Chondrocyte (in vitro differentiated cells): ENCODE data around the gene NTRK2. TPM values are rescaled to one million over a fixed set of nuclear protein-coding genes. Genes with fewer than 3 reads are reported as not detected.

Source experiments
- DNase-seq: peaks from one replicate; pipeline ENCODE4 v3.0.0; 2021; ENCODE audit warnings: mixed read lengths, low spot score
- H3K27ac Mint-ChIP-seq: one replicate; pipeline ENCODE4 v1.8.0; 2021; ENCODE audit warnings: mild to moderate bottlenecking, moderate library complexity, mixed read lengths; ENCODE audit not compliant: unreplicated experiment
- H3K27me3 Mint-ChIP-seq: 2 replicates; pipeline ENCODE4 v1.8.0; 2021; ENCODE audit warnings: low read depth, mixed read lengths
- H3K36me3 Mint-ChIP-seq: 2 replicates; pipeline ENCODE4 v1.8.0; 2021; ENCODE audit warnings: low read depth, mixed read lengths
- H3K4me1 Mint-ChIP-seq: 2 replicates; pipeline ENCODE4 v1.8.0; 2021; ENCODE audit warnings: low read depth, mild to moderate bottlenecking, mixed read lengths
- H3K4me3 Mint-ChIP-seq: one replicate; pipeline ENCODE4 v1.8.0; 2021; ENCODE audit warnings: mild to moderate bottlenecking, moderate library complexity, mixed read lengths; ENCODE audit not compliant: unreplicated experiment
- H3K9me3 Mint-ChIP-seq: 2 replicates; pipeline ENCODE4 v1.8.0; 2021; ENCODE audit warnings: low read depth, mixed read lengths
- total RNA-seq: library from RNA; stranded (reverse); gene quantifications from 3 replicates; pipeline ENCODE4 v1.2.1, GENCODE V29; 2021
- TF ChIP-seq, protein P1 (sequence below): fragments of 200-600 bp; sonication (generic); IDR thresholded peaks from 2 replicates; pipeline ENCODE4 v1.5.0; 2021; ENCODE audit warnings: antibody characterized with exemption, mild to moderate bottlenecking, moderate library complexity

The NTRK2 gene
- total RNA-seq, 1 donor from 2014 or later: 40.0 TPM

DNA sequence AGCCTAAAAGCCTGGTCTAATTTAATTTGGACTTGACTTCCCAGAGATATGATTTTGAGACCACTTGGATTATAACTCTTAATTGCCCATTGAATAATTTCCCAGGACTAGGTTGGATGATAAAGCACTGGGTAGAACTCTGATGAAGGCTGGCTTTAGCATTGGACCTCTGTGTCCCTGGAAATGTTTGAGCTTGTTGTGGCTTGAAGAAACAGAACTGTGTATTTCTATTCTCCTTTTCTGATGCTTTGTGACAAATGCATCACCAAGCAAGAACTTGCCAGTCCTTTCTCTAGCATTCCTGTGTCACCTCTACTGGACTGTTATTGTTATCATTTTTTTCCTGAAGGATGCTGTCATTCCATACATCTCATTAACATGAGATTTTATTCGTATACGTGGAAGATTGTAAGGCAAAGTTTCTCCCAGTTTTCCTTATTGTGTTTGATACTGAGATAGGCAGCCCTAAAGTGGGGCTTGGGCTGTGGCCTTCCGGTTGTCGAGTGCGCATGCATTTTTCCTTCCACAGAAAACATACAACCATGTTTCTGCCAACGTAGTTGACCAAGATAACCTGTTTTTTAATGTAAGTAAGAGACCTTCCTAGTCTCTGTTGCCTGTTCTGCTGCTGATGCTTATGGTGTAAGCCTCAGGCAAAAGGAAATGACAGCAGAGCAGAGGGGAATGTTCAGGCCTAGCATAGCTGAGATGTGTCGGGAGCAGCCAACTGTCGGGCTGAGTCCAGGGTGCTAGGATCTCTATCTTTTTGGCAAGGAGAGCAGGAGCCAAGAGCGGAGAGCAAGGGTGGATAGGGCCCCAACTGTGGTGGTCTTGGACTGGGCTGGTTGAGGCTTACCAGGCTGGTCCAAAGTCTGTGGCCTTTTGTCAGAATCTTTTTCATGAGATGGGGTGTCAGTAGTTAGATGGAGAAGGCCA lies 2.3 kb downstream of the NTRK2 start:
- H3K36me3 Mint-ChIP-seq: peaks cover 1% of the 10 kb centered on the region
- peak overlapping the region; percentile 69 for H3K27ac Mint-ChIP-seq
- TF ChIP-seq, protein P1, sequence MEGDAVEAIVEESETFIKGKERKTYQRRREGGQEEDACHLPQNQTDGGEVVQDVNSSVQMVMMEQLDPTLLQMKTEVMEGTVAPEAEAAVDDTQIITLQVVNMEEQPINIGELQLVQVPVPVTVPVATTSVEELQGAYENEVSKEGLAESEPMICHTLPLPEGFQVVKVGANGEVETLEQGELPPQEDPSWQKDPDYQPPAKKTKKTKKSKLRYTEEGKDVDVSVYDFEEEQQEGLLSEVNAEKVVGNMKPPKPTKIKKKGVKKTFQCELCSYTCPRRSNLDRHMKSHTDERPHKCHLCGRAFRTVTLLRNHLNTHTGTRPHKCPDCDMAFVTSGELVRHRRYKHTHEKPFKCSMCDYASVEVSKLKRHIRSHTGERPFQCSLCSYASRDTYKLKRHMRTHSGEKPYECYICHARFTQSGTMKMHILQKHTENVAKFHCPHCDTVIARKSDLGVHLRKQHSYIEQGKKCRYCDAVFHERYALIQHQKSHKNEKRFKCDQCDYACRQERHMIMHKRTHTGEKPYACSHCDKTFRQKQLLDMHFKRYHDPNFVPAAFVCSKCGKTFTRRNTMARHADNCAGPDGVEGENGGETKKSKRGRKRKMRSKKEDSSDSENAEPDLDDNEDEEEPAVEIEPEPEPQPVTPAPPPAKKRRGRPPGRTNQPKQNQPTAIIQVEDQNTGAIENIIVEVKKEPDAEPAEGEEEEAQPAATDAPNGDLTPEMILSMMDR: no peak
- H3K9me3 Mint-ChIP-seq: no peaks in the 10 kb centered on the region
- H3K4me1 Mint-ChIP-seq: peaks cover 61% of the 10 kb centered on the region
- H3K4me3 Mint-ChIP-seq: peak overlapping the region; percentile 92
- no peak for DNase-seq
- peaks cover 2% of the 10 kb centered on the region for H3K27me3 Mint-ChIP-seq

DNA sequence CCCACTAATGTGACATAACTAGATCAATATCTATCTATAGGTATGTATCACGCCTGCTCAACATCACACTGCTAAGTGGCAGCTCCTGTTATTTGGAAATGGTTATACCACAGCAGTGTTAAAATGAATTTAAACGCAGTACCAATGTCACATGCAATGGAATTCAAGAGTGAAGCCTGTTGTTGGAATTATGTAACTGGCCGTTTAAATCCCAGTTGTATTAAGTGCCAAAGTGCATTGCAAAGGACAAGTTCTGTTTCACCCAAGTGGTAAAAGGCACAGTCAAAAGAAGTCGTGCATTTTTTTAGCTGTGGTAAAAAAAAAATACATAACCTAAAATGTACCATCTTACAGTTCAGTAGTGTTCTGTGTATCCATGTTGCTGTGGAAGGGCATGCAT lies 4.3 kb downstream of the NTRK2 start:
- Mint-ChIP-seq H3K27ac (no peak overlapping the region), H3K4me1 (peaks cover 50% of the 10 kb centered on the region), H3K36me3 (peaks cover 1% of the 10 kb centered on the region), H3K9me3 (no peaks in the 10 kb centered on the region), H3K27me3 (no peaks in the 10 kb centered on the region), H3K4me3 (peak overlapping the region; percentile 92)
- no peak for DNase-seq
- TF ChIP-seq, protein P1: no peak

DNA sequence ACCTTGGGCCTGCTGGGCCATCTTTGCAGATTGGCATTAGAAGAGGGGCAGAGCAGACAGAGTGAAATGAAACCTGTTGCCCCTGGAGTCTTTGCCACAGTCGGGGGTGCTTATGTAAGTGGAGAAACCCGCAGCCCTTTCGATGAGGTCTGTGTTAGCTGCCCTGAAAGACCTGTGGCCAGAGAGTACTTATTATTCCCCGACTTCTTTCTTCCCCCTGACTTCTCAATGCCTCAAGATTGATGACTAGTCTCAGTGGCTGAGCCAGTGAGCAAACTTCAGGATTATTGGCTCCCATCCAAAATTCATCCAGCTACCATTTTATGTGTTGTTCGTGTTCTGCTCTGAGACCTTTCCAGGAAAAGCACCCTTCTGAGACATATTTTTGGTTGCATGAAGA lies 7.6 kb downstream of the NTRK2 start:
- TF ChIP-seq, protein P1: no peak
- Mint-ChIP-seq H3K4me1 (peaks cover 28% of the 10 kb centered on the region), H3K27me3 (no peaks in the 10 kb centered on the region), H3K36me3 (peaks cover 4% of the 10 kb centered on the region), H3K9me3 (no peaks in the 10 kb centered on the region), H3K27ac (no peak overlapping the region), H3K4me3 (no peak overlapping the region)
- DNase-seq: no peak

DNA sequence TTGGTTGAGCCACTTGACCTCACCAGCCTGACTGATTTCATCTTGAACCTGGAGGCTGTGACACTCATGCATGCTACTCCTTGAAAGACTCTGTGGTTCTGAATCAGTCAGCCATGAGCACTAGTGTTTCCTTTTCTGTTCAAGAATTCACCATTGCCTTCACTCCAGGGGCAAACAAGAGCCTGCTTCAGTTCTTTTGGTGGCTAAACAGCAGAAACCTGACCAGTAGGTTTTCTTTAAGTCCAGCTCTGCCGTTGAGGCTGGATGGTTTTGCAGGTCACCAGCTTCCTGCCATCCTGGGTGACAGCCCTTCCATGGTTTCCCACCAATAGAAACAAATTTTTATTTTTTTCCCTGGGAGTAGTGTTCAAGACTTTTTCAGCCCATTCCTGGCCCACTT lies 10.0 kb downstream of the NTRK2 start:
- Mint-ChIP-seq H3K4me3 (no peak overlapping the region), H3K27me3 (no peaks in the 10 kb centered on the region), H3K27ac (no peak overlapping the region), H3K36me3 (peaks cover 6% of the 10 kb centered on the region), H3K4me1 (peaks cover 4% of the 10 kb centered on the region), H3K9me3 (no peaks in the 10 kb centered on the region)
- no peak for DNase-seq
- TF ChIP-seq, protein P1: no peak

DNA sequence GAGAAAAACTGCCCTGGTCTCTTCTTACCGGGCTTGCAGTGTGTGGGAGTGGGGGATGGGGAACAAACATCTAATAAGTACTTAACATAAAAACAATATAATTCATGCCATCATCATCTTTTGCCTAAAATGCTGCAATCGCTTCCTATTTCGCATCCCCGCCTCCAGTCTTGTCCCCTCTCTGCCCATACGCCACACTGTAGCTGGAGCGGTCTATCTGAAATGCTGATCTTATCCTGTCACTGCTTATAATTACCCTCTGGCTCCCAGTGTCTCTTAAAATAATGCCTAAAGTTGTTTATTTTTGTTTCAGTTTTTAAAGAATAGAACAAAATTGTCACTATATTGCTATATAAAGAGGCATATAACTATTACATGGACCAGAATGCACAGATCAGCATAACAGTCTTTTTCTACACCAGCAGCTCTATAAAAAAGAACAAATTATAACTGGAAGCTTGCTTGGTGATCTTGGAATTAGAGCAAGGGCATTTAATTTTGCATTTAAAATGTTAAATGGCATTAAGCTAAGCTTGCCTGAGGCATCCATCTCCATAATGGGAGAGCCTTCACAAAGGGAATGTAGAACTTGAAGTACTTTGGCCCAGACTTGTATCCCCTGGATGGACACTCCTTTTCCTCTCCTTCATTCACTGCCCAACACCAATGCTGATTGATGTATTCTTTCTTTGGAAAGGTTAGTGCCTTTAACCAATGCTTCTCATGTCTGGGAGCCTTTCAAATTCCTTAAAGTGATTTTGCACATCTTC lies 12.2 kb downstream of the NTRK2 start:
- H3K27ac Mint-ChIP-seq: no peak overlapping the region
- no peaks in the 10 kb centered on the region for H3K27me3 Mint-ChIP-seq
- no peaks in the 10 kb centered on the region for H3K4me1 Mint-ChIP-seq
- H3K9me3 Mint-ChIP-seq: no peaks in the 10 kb centered on the region
- peaks cover 7% of the 10 kb centered on the region for H3K36me3 Mint-ChIP-seq
- TF ChIP-seq, protein P1: no peak
- DNase-seq: no peak
- H3K4me3 Mint-ChIP-seq: no peak overlapping the region
